ENCODE measurements around the gene GSE1.

DNA sequence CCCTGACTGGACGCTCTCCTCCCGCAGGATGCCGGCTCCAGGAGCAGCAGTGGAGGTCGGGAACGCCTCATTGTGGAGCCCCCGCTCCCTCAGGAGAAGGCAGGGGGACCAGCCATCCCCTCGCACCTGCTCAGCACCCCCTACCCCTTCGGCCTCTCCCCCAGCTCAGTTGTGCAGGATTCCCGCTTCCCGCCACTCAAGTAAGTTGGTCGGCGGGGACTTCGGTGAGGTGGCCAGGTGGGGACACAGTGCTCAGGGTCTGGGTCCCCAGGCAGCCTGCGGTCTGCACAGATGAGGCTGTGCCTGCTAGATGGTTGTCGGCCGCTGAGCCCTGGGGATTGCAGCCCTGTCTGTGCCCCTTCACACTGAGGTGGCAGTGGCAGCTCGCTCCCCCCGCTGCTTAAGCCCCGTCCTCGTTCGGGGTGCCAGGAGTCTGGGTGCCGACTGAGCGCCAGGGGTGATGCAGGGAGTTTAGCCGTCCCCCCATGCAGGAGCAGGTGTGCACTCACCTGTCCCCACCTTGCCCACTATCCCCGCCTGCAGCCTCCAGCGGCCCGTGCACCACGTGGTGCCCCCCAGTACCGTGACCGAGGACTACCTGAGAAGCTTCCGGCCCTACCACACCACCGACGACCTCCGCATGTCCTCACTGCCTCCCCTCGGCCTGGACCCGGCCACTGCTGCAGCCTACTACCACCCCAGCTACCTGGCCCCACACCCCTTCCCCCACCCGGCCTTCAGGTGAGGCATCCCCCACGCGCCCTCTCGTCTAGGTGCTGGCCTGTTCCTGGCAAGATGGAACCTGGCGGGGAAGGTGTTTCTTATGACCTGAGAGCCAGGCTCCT is 41.4 kb downstream of the GSE1 start:
- TF ChIP-seq, protein P1, sequence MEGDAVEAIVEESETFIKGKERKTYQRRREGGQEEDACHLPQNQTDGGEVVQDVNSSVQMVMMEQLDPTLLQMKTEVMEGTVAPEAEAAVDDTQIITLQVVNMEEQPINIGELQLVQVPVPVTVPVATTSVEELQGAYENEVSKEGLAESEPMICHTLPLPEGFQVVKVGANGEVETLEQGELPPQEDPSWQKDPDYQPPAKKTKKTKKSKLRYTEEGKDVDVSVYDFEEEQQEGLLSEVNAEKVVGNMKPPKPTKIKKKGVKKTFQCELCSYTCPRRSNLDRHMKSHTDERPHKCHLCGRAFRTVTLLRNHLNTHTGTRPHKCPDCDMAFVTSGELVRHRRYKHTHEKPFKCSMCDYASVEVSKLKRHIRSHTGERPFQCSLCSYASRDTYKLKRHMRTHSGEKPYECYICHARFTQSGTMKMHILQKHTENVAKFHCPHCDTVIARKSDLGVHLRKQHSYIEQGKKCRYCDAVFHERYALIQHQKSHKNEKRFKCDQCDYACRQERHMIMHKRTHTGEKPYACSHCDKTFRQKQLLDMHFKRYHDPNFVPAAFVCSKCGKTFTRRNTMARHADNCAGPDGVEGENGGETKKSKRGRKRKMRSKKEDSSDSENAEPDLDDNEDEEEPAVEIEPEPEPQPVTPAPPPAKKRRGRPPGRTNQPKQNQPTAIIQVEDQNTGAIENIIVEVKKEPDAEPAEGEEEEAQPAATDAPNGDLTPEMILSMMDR (IDR thresholded peaks at IDR 0.05), result no peak
- TF ChIP-seq ZFX (IDR thresholded peaks at IDR 0.05; ENCODE audit: borderline replicate concordance), result no peak
